NCI-H1930 (cell line): ENCODE data around the gene ADORA2A.

Source experiments
- DNase-seq, 2 experiments: peaks; one replicate each; lab custom pipeline; 2025; lab: John Stamatoyannopoulos, UW

Gene ADORA2A

GRCh38 chr22:24433001-24433827 lies 5.8 kb downstream of the ADORA2A start:
- no peak for DNase-seq

GRCh38 chr22:24433828-24434470 lies 6.5 kb downstream of the ADORA2A start:
- no peak for DNase-seq

- no peak for DNase-seq
These were observed 7.3 kb downstream of the ADORA2A start for GRCh38 chr22:24434471-24435322.

- no peak for DNase-seq
These were observed 7.9 kb downstream of the ADORA2A start for GRCh38 chr22:24435323-24435645.

- no peak for DNase-seq
These were observed 8.5 kb downstream of the ADORA2A start for GRCh38 chr22:24435861-24436371.

- no peak for DNase-seq
These were observed 9.2 kb downstream of the ADORA2A start for GRCh38 chr22:24436553-24436952.

GRCh38 chr22:24437091-24437490 lies 9.7 kb downstream of the ADORA2A start:
- DNase-seq: no peak

GRCh38 chr22:24437741-24438328 lies 10.4 kb downstream of the ADORA2A start:
- DNase-seq: no peak

- no peak for DNase-seq
These were observed 12.9 kb downstream of the ADORA2A start for GRCh38 chr22:24440270-24440717.

- no peak for DNase-seq
These were observed 13.5 kb downstream of the ADORA2A start for GRCh38 chr22:24440718-24441405.

- DNase-seq: no peak
These were observed 14.3 kb downstream of the ADORA2A start for GRCh38 chr22:24441406-24442351.

- no peak for DNase-seq
These were observed 14.9 kb downstream of the ADORA2A start for GRCh38 chr22:24442352-24442744.

GRCh38 chr22:24443668-24444067 lies 16.3 kb downstream of the ADORA2A start:
- DNase-seq: no peak

GRCh38 chr22:24444251-24444650 lies 16.9 kb downstream of the ADORA2A start:
- no peak for DNase-seq

GRCh38 chr22:24444729-24445466 lies 17.5 kb downstream of the ADORA2A start:
- no peak for DNase-seq

- no peak for DNase-seq
These were observed 18.3 kb downstream of the ADORA2A start for GRCh38 chr22:24445481-24446259.

GRCh38 chr22:24446260-24446611 lies 18.8 kb downstream of the ADORA2A start:
- no peak for DNase-seq

- DNase-seq: no peak
These were observed 23.2 kb downstream of the ADORA2A start for GRCh38 chr22:24450610-24451009.

- no peak for DNase-seq
These were observed 23.8 kb downstream of the ADORA2A start for GRCh38 chr22:24451162-24451561.
